ENCODE data around the gene HDDC3. TPM values are rescaled to one million over a fixed set of nuclear protein-coding genes. Genes with fewer than 3 reads are reported as not detected.

HDDC3 gene
- 10 to 100 TPM; 14.4 to 28.6 (median 26.2) TPM for total RNA-seq
- total RNA-seq (2013), result 29.1 TPM
- total RNA-seq, result 9.0 to 36.3 (median 19.4) reads per million in 29 experiments

- Histone ChIP-seq H3K27me3 (replicated peaks in 1 of 2; ENCODE audit: control insufficient read depth in 2 of 2, extremely low read depth in 1 of 2, insufficient read depth in 2 of 2, low read length in 1 of 2) (no peaks in the 10 kb centered on the region), H3K4me1 (ENCODE audit: control insufficient read depth in 1 of 2, extremely low read depth in 1 of 2, insufficient read depth in 2 of 2, low read length in 2 of 2) (peaks cover 30 to 70% of the 10 kb centered on the region in 2 experiments), H3K9me3 (no peaks in the 10 kb centered on the region), H3K36me3 (ENCODE audit: control insufficient read depth in 2 of 2, extremely low read depth in 1 of 2, insufficient read depth in 1 of 2, low read length in 1 of 2) (peaks cover 0 to 8% of the 10 kb centered on the region in 2 donors), H3K27ac (ENCODE audit: low read length) (peak within 1 kb of the TSS; percentile 93), H3K4me3 (ENCODE audit: control insufficient read depth in 1 of 2, extremely low read depth in 1 of 2, low read length in 1 of 2) (peak within 1 kb of the TSS; percentile 63 to 100)
- Mint-ChIP-seq H3K9me3 (no peaks in the 10 kb centered on the region), H3K27ac (peak within 1 kb of the TSS; percentile 98), H3K36me3 (peaks cover 3% of the 10 kb centered on the region), H3K4me1 (peaks cover 49 to 57% (median 54%) of the 10 kb centered on the region in 3 donors), H3K4me3 (peak within 1 kb of the TSS; percentile 90 to 97 (median 95)), H3K27me3 (no peaks in the 10 kb centered on the region)
- WGBS (ENCODE audit: insufficient coverage), result 0% methylated on average over 38 of the region's 52 CpGs
- ChIA-PET POLR2A (interaction anchor here in 1 of 2 donors (1.5 kb wide), 1 partner anchor 46 kb away, joined by 3 read pairs; no protein-coding TSS in a partner anchor), CTCF (interaction anchor here (0.5 to 5.4 kb wide), 29 partner anchors 9 to 1037 kb away, joined by 3 to 78 read pairs (median 4); partner anchors contain the start of genes MAN2A2 (in 2 of the 2), RCCD1 (in 2 of the 2), BLM (in 1 of the 2) and CIB1 (in 1 of the 2))
- ATAC-seq (replicated peaks in 1 of 4), result peak; percentile 57 to 62 (median 58)
- peak; percentile 73 to 92 (median 84) for DNase-seq
Observed at GRCh38 chr15:90931828-90932659, at the start of gene HDDC3. HDDC3 (minus strand) TSS chr15:90932549; CDS start chr15:90932540, 9 bp downstream.

DNA sequence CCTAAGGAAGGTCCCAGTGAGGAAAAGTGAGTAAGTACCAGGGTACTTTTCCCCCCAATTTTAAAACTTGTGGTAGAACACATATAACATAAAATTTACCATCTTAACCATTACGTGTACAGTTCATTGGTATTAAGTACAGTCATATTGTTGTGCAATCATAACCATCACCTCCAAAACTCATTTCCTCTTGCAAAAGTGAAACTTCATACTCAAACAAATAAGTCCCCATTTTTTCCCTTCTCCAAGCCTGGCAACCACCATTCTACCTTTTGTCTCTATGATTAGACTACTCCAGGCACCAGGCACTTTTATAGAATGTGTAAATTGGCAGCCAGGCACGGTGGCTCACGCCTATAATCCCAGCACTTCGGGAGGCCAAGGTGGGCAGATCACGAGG lies 49.8 kb upstream of the HDDC3 start:
- POLR2A ChIA-PET, result no interaction called here
- ATAC-seq (replicated peaks in 1 of 4), result no peak

GRCh38 chr15:90981681-90982080 lies 49.3 kb upstream of the HDDC3 start:
- Histone ChIP-seq H3K9me3 (no peaks in the 10 kb centered on the region), H3K4me3 (ENCODE audit: control insufficient read depth in 1 of 2, extremely low read depth in 1 of 2, low read length in 1 of 2) (no peak overlapping the region), H3K4me1 (ENCODE audit: control insufficient read depth in 1 of 2, extremely low read depth in 1 of 2, insufficient read depth in 2 of 2, low read length in 2 of 2) (no peaks in the 10 kb centered on the region), H3K36me3 (ENCODE audit: control insufficient read depth in 2 of 2, extremely low read depth in 1 of 2, insufficient read depth in 1 of 2, low read length in 1 of 2) (no peaks in the 10 kb centered on the region), H3K27ac (ENCODE audit: low read length) (no peak overlapping the region), H3K27me3 (replicated peaks in 1 of 2; ENCODE audit: control insufficient read depth in 2 of 2, extremely low read depth in 1 of 2, insufficient read depth in 2 of 2, low read length in 1 of 2) (no peaks in the 10 kb centered on the region)
- DNase-seq, result no peak
- Mint-ChIP-seq H3K27ac (no peak overlapping the region), H3K27me3 (no peaks in the 10 kb centered on the region), H3K4me3 (no peak overlapping the region), H3K9me3 (no peaks in the 10 kb centered on the region), H3K4me1 (peaks cover 0 to 9% (median 0%) of the 10 kb centered on the region in 3 donors), H3K36me3 (peaks cover 27% of the 10 kb centered on the region)
- no peak for ATAC-seq (replicated peaks in 1 of 4)
- 90% methylated on average over 4 of the region's 6 CpGs for WGBS (ENCODE audit: insufficient coverage)
- POLR2A ChIA-PET, result no interaction called here
- CTCF ChIA-PET, result interaction anchor here in 1 of 2 donors (0.6 kb wide), 1 partner anchor 1143 kb away, joined by 3 read pairs; no protein-coding TSS in a partner anchor

More for the DNA sequence above, 49.8 kb upstream of the HDDC3 start:
- CTCF ChIA-PET, result interaction anchor here in 1 of 2 donors (0.7 kb wide), 1 partner anchor 36 kb away, joined by 4 read pairs; no protein-coding TSS in a partner anchor
- no peaks in the 10 kb centered on the region for H3K4me1 ChIP-seq (ENCODE audit: control insufficient read depth in 1 of 2, extremely low read depth in 1 of 2, insufficient read depth in 2 of 2, low read length in 2 of 2)
- H3K36me3 ChIP-seq (ENCODE audit: control insufficient read depth in 2 of 2, extremely low read depth in 1 of 2, insufficient read depth in 1 of 2, low read length in 1 of 2), result no peaks in the 10 kb centered on the region
- Mint-ChIP-seq H3K27ac (no peak overlapping the region), H3K4me1 (peaks cover 0 to 11% (median 0%) of the 10 kb centered on the region in 3 donors), H3K36me3 (peaks cover 27% of the 10 kb centered on the region), H3K27me3 (no peaks in the 10 kb centered on the region), H3K9me3 (no peaks in the 10 kb centered on the region), H3K4me3 (no peak overlapping the region)
- no peaks in the 10 kb centered on the region for H3K27me3 ChIP-seq (replicated peaks in 1 of 2; ENCODE audit: control insufficient read depth in 2 of 2, extremely low read depth in 1 of 2, insufficient read depth in 2 of 2, low read length in 1 of 2)
- 93% methylated on average over 4 of the region's 5 CpGs for WGBS (ENCODE audit: insufficient coverage)
- H3K27ac ChIP-seq (ENCODE audit: low read length), result no peak overlapping the region
- no peak overlapping the region for H3K4me3 ChIP-seq (ENCODE audit: control insufficient read depth in 1 of 2, extremely low read depth in 1 of 2, low read length in 1 of 2)
- DNase-seq, result no peak
- no peaks in the 10 kb centered on the region for H3K9me3 ChIP-seq

GRCh38 chr15:90979582-90979981 lies 47.2 kb upstream of the HDDC3 start:
- Histone ChIP-seq H3K9me3 (no peaks in the 10 kb centered on the region), H3K36me3 (ENCODE audit: control insufficient read depth in 2 of 2, extremely low read depth in 1 of 2, insufficient read depth in 1 of 2, low read length in 1 of 2) (peaks cover 0 to 5% of the 10 kb centered on the region in 2 donors), H3K27ac (ENCODE audit: low read length) (no peak overlapping the region), H3K4me3 (ENCODE audit: control insufficient read depth in 1 of 2, extremely low read depth in 1 of 2, low read length in 1 of 2) (no peak overlapping the region), H3K27me3 (replicated peaks in 1 of 2; ENCODE audit: control insufficient read depth in 2 of 2, extremely low read depth in 1 of 2, insufficient read depth in 2 of 2, low read length in 1 of 2) (no peaks in the 10 kb centered on the region), H3K4me1 (ENCODE audit: control insufficient read depth in 1 of 2, extremely low read depth in 1 of 2, insufficient read depth in 2 of 2, low read length in 2 of 2) (no peaks in the 10 kb centered on the region)
- ATAC-seq (replicated peaks in 1 of 4) (no peak), DNase-seq (no peak)
- H3K36me3 Mint-ChIP-seq, result peaks cover 34% of the 10 kb centered on the region
- POLR2A ChIA-PET, result interaction anchor here (0.5 to 0.7 kb wide), 2 partner anchors 15 to 891 kb away, joined by 3 to 10 read pairs; partner anchors contain the start of gene PRC1 (in 1 of the 2)
- no CpG with 5 or more reads among the region's 1 CpG for WGBS (ENCODE audit: insufficient coverage)
- no peak overlapping the region for H3K27ac Mint-ChIP-seq
- H3K4me1 Mint-ChIP-seq, result peaks cover 0 to 7% (median 0%) of the 10 kb centered on the region in 3 donors
- no peaks in the 10 kb centered on the region for H3K9me3 Mint-ChIP-seq
- CTCF ChIA-PET, result no interaction called here
- H3K4me3 Mint-ChIP-seq, result no peak overlapping the region
- H3K27me3 Mint-ChIP-seq, result no peaks in the 10 kb centered on the region

DNA sequence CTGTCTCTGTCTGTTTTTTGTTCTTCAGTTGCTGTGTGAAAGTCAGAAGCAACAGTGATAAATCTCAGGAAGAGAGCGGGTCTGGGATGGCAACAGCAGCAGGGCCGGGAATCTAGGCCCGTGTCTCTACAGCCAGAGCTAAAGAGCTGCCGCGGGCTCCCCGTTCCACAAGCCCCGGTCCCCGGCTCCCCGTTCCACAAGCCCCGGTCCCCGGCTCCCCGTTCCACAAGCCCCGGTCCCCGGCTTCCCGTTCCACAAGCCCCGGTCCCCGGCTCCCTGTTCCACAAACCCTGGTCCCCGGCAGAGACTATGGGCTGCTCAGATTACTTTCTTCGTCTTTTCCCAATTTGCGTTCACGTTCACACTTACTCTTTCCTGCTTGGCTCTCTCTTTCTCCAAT lies 41.9 kb upstream of the HDDC3 start:
- no peak overlapping the region for H3K4me3 Mint-ChIP-seq
- no peak overlapping the region for H3K27ac Mint-ChIP-seq
- peaks cover 25% of the 10 kb centered on the region for H3K36me3 Mint-ChIP-seq
- Histone ChIP-seq H3K27me3 (replicated peaks in 1 of 2; ENCODE audit: control insufficient read depth in 2 of 2, extremely low read depth in 1 of 2, insufficient read depth in 2 of 2, low read length in 1 of 2) (no peaks in the 10 kb centered on the region), H3K27ac (ENCODE audit: low read length) (no peak overlapping the region), H3K36me3 (ENCODE audit: control insufficient read depth in 2 of 2, extremely low read depth in 1 of 2, insufficient read depth in 1 of 2, low read length in 1 of 2) (peaks cover 0 to 6% of the 10 kb centered on the region in 2 donors), H3K4me1 (ENCODE audit: control insufficient read depth in 1 of 2, extremely low read depth in 1 of 2, insufficient read depth in 2 of 2, low read length in 2 of 2) (no peaks in the 10 kb centered on the region), H3K4me3 (ENCODE audit: control insufficient read depth in 1 of 2, extremely low read depth in 1 of 2, low read length in 1 of 2) (no peak overlapping the region), H3K9me3 (no peaks in the 10 kb centered on the region)
- no peaks in the 10 kb centered on the region for H3K4me1 Mint-ChIP-seq
- CTCF ChIA-PET, result no interaction called here
- DNase-seq, result no peak
- WGBS (ENCODE audit: insufficient coverage), result 98% methylated on average over 20 of the region's 21 CpGs
- H3K9me3 Mint-ChIP-seq, result no peaks in the 10 kb centered on the region
- POLR2A ChIA-PET, result no interaction called here
- H3K27me3 Mint-ChIP-seq, result no peaks in the 10 kb centered on the region
- ATAC-seq (replicated peaks in 1 of 4), result no peak

- Histone ChIP-seq H3K9me3 (no peaks in the 10 kb centered on the region), H3K36me3 (ENCODE audit: control insufficient read depth in 2 of 2, extremely low read depth in 1 of 2, insufficient read depth in 1 of 2, low read length in 1 of 2) (peaks cover 0 to 13% of the 10 kb centered on the region in 2 donors), H3K4me3 (ENCODE audit: control insufficient read depth in 1 of 2, extremely low read depth in 1 of 2, low read length in 1 of 2) (no peak overlapping the region), H3K27ac (ENCODE audit: low read length) (no peak overlapping the region), H3K4me1 (ENCODE audit: control insufficient read depth in 1 of 2, extremely low read depth in 1 of 2, insufficient read depth in 2 of 2, low read length in 2 of 2) (no peaks in the 10 kb centered on the region), H3K27me3 (replicated peaks in 1 of 2; ENCODE audit: control insufficient read depth in 2 of 2, extremely low read depth in 1 of 2, insufficient read depth in 2 of 2, low read length in 1 of 2) (no peaks in the 10 kb centered on the region)
- Mint-ChIP-seq H3K27ac (no peak overlapping the region), H3K9me3 (no peaks in the 10 kb centered on the region), H3K27me3 (no peaks in the 10 kb centered on the region), H3K36me3 (peaks cover 18% of the 10 kb centered on the region), H3K4me1 (no peaks in the 10 kb centered on the region), H3K4me3 (no peak overlapping the region)
- CTCF ChIA-PET, result interaction anchor here in 1 of 2 donors (0.6 kb wide), 1 partner anchor 563 kb away, joined by 3 read pairs; no protein-coding TSS in a partner anchor
- DNase-seq, result no peak
- WGBS (ENCODE audit: insufficient coverage), result no CpG with 5 or more reads among the region's 5 CpGs
- POLR2A ChIA-PET, result interaction anchor here in 1 of 2 donors (0.6 kb wide), 2 partner anchors 31 to 71 kb away, joined by 6 to 9 read pairs; no protein-coding TSS in a partner anchor
- no peak for ATAC-seq (replicated peaks in 1 of 4)
Observed at GRCh38 chr15:90972133-90972532, 39.8 kb upstream of the HDDC3 start.

Data from T-cell (primary cell).